IMR-90 (cell line): ENCODE measurements around the gene CYB561D1.

Experiments
- BHLHE40 ChIP-seq: fragments of 150-350 bp; IDR thresholded peaks from 2 replicates; pipeline ENCODE4 v1.6.1; 2016; ENCODE audit warnings: mild to moderate bottlenecking, low read depth, low read length
- CEBPB ChIP-seq: IDR thresholded peaks from 2 replicates; pipeline ENCODE4 v1.6.1; 2012; ENCODE audit warnings: low read depth, low read length, improper control_type of control experiment
- CTCF ChIP-seq: conservative IDR thresholded peaks from 2 replicates; pipeline ENCODE4 v1.5.1; 2012; ENCODE audit warnings: mild to moderate bottlenecking, low read depth, low read length, improper control_type of control experiment
- FOS ChIP-seq: fragments of 150-350 bp; IDR thresholded peaks from 2 replicates; pipeline ENCODE4 v1.6.1; 2016; ENCODE audit warnings: low read depth, low read length
- MAFK ChIP-seq: IDR thresholded peaks from 2 replicates; pipeline ENCODE4 v1.6.1; 2012; ENCODE audit warnings: low read depth, low read length, improper control_type of control experiment
- MAZ ChIP-seq: IDR thresholded peaks from 2 replicates; pipeline ENCODE4 v1.6.1; 2012; ENCODE audit warnings: low read depth, mild to moderate bottlenecking, low read length, improper control_type of control experiment, moderate library complexity, borderline replicate concordance
- MXI1 ChIP-seq: IDR thresholded peaks from 2 replicates; pipeline ENCODE4 v1.6.1; 2012; ENCODE audit warnings: low read depth, mild to moderate bottlenecking, low read length, moderate library complexity, borderline replicate concordance
- NFE2L2 ChIP-seq: fragments of 150-350 bp; IDR thresholded peaks from 2 replicates; pipeline ENCODE4 v1.6.1; 2016; ENCODE audit warnings: low read depth, mild to moderate bottlenecking, low read length
- POLR2A ChIP-seq: IDR thresholded peaks from 2 replicates; pipeline ENCODE4 v1.6.1; 2012; ENCODE audit warnings: mild to moderate bottlenecking, low read depth, low read length
- RAD21 ChIP-seq: IDR thresholded peaks from 2 replicates; pipeline ENCODE4 v1.6.1; 2012; ENCODE audit warnings: low read length, improper control_type of control experiment
- RFX5 ChIP-seq: IDR thresholded peaks from 2 replicates; pipeline ENCODE4 v1.8.0; 2012; ENCODE audit warnings: low read depth, mild to moderate bottlenecking, low read length, moderate library complexity
- TF ChIP-seq, protein P1 (sequence below): fragments of 150-350 bp; IDR thresholded peaks from 2 replicates; pipeline ENCODE4 v1.6.1; 2016; ENCODE audit warnings: low read depth, mild to moderate bottlenecking, low read length, moderate library complexity, borderline replicate concordance

GRCh38 chr1:109498161-109498801, 4.4 kb downstream of the CYB561D1 start:
- no peak for TF ChIP-seq MAFK
- peak; percentile 70 for TF ChIP-seq CTCF
- TF ChIP-seq MAZ, result peak; percentile 50; the same call in 1 of the 2 replicates
- TF ChIP-seq POLR2A, result no peak
- TF ChIP-seq NFE2L2, result no peak
- TF ChIP-seq FOS, result no peak
- TF ChIP-seq CEBPB, result no peak
- TF ChIP-seq, protein P1, sequence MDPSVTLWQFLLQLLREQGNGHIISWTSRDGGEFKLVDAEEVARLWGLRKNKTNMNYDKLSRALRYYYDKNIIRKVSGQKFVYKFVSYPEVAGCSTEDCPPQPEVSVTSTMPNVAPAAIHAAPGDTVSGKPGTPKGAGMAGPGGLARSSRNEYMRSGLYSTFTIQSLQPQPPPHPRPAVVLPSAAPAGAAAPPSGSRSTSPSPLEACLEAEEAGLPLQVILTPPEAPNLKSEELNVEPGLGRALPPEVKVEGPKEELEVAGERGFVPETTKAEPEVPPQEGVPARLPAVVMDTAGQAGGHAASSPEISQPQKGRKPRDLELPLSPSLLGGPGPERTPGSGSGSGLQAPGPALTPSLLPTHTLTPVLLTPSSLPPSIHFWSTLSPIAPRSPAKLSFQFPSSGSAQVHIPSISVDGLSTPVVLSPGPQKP, result no peak
- no peak for TF ChIP-seq RFX5
- TF ChIP-seq RAD21, result peak; percentile 75
- no peak for TF ChIP-seq BHLHE40
- TF ChIP-seq MXI1, result no peak
